Tongue (tissue), 2 donors: ENCODE measurements around the gene ARHGEF37. TPM values are rescaled to one million over a fixed set of nuclear protein-coding genes. Genes with fewer than 3 reads are reported as not detected.
A peak's percentile ranks its signal among the peaks of the same experiment; 100 is the strongest.
"Not testable (repeated sequence)": the region's sequence is repeated elsewhere in the genome, so short reads cannot be mapped to it uniquely, and the experiment has no call there.

Experiments used
- DNase-seq: peaks from one replicate; pipeline ENCODE4 v3.0.0-alpha.2; 2015
- total RNA-seq: library from RNA; depleted of rRNA; stranded (reverse); fragments of >200 nt; gene quantifications from one replicate; pipeline ENCODE4 v1.2.3, GENCODE V29; 2014

ARHGEF37 gene
- total RNA-seq, 1 donor from 2014 or later = 5.5 TPM

DNA sequence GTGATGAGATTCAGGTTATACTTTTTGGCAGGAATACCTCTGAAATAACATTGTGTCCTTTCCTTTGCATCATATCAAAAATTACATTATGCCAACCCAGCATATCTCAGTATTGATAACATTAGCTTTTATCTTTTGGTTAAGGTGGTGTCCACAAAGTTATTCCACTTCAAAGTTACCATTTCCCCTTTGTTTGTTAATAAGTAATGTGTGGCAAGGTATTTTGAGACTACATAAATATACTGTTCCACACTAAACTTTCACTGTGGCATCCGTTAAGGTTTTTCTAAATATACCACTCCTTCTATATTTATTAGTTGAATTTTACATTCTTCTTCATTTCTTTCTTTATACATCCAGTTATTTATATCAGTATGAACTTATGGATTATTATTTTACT is 14.1 kb upstream of the ARHGEF37 start:
- no peak for DNase-seq

DNA sequence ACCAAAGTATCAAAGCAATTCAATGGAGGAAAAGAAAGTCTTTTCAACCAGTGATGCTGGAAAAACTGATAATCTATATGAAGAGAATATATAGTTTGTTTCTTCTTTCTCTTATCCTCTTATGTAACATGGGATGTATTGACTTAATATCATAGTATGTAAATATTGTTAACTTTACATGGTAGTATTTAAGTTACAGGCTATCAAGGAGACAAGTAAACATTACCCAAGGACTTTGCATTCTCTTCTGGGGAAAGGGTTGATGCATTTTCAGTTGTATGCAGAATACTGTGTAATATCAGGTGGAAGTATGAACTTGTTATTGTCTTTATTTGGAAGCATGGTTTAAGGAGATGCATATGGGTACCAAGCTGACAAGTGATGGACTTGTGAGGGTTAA is 9.1 kb upstream of the ARHGEF37 start:
- DNase-seq = no peak

DNA sequence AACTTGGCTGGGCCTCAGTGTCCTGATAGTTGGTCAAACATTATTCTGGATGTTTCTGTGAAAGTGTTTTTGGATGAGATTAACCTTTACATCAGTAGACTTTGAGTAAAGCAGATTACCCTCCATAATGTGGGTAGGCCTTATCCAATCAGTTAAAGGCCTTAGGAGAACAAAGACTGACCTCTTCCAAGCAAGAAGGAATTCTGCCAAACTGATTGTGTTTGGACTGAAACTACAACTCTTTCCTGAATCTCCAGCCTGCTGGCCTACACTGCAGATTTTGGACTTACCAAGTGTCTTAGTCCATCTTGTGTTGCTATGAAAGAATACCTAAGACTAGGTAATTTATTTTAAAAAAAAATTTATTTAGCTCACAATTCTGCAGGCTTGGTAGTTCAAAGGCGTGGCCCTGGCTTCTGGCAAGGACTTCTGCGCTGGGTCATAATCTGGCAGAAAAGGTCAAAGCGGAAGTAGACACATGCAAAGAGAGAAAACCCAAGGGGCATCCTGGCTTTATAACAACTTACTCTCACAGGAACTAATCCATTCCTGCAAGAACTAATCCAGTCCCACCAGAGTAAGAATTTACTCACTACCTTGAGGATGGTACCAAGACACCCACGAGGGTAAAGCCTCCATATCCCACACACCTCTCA is 8.6 kb upstream of the ARHGEF37 start:
- no peak for DNase-seq

DNA sequence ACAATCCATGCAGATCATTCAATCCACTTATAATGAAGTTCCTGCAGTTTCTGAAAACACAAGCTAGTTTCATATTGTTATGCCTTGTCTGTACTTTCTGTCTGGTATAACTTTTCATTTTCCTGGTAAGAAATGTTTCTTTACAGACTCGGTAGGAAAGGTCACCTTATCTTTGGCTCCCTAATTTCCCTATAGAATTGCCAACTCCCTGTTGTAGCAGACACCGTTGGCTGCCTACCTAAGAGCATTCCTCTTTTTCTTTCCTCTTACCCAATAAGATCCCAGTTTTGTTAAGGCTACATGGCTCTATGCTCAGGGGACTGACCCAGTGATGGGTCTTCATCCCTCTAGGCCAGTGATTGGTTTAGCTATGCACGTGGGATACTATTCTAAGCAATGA is 6.2 kb upstream of the ARHGEF37 start:
- no peak for DNase-seq

DNA sequence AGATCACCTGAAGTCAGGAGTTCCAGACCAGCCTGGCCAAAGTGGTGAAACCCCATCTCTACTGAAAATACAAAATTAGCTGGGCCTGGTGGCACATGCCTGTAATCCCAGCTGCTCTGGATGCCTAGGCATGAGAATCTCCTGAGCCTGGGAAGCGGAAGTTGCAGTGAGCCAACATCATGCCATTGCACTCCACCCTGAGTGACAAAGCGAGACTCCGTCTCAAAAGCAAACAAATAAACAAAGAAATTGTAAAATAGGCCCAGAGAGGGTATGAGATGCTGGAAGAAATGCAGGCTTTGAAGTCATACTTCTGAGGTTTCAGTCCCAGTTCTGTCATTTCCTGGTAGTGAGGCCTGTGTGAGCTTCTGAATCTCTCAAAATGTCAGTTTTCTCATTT is 5.3 kb upstream of the ARHGEF37 start:
- DNase-seq = no peak

DNA sequence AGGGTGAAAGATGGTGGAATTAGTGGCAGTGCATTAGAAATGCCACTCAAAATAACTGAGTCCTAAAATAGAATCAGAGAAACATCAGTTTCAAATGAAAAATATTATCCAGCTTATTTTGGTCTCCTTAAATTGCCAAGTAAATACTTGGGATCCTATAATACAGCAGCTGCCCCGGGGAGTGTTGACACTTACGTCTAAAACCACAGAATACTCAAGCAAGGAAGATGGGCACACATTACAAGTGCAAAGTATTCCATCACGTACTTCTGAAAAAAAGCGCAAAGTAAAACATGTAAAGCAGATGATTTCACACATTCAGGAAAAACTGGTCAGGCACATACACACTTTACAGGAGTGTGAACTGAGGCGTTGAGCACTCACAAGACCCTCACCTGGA is 2.4 kb upstream of the ARHGEF37 start:
- DNase-seq = peak; percentile 24

DNA sequence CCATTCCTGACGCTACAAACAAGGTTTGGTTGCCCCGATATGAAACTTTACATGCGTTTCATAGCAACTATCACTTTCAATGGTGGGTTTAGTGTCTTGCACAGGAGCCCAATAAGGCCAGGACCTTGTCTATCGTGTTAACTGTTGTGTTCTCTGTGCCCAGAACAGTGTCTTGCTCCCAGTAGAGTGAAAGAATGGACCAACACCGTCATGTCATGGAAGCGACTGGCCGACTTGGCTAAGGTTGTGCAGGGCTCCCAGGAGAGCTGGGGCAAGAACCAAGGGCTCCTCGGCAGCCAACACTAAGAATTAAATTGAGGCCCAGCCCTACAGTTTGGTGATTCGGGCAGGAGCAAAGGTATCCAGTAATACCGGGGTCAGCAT is 498 bp upstream of the ARHGEF37 start:
- DNase-seq = no peak

DNA sequence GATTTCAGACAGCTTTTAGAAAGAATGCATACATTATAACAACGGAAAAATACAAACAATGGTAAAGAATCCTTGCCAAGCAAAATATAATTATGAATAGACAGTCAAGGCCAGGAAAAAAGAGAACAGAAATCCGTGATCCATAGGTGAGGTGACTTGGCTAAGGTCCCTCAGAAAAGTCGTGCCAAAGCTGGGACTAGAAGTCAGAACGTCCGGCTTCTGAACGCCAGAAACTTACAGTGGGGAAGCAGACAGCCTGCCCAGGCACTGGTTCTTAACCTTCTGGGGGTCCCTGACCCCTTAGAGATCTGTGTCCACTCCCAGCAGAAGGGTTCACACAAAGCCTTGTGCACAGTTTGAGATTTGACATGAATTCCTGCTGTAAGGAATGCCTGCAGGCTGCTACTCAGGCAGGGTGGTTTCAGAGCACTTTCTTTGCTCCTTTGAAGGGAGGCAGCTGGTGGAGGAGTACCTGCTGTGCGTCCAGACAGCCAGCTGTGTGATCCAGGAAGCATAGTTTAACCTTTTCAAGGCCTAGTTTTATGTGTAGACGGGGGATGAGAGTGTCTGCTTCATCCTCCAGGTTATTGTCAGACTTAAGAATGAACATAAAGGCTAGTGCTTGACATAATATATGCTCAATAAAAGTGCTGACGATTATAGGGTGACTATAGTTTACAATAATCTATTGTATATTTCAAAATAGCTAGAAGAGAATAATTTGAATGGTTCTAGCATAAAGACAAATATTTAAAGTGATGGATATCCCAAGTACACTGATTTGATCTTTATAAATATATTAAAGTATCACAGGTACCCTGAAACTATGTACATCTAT is 852 bp downstream of the ARHGEF37 start:
- peak; percentile 61 for DNase-seq

DNA sequence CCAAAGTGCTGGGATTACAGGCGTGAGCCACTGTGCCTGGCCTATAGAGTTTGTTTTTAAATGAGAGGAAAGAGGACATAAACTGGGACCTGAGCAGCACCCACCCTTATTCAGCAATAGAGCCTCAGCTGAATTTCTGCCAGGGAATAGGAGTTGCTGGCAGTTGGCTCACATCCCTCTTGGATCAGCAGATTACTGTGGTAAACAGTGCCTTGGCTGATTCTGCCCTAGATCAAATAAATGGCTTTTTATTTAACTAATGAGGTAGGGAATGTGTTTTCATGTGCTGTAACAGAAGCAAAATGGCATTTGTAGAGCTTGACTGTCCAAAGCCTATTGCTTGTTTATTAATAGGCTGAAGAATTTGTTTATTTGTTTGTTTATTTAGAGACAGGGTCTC is 2.1 kb downstream of the ARHGEF37 start:
- DNase-seq = peak; percentile 66

DNA sequence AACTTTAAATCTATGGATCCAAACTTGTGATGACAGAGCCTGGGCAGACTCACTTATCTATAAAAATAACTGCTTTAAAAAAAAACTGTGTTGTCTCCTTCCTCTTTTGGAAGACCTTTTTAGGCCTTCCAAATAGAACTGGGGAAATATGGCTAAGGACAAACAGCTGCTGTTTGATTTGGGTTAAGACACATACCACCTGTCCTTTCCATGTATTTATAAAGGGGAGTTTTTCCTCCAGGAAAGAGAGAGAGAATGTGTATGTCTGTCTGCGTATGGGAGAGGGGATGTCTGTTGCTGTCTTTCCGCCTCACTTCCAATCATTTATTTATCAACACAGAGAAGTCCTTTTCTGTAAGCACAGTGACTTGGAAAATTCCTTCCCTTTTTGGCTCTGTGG is 2.8 kb downstream of the ARHGEF37 start:
- no peak for DNase-seq

DNA sequence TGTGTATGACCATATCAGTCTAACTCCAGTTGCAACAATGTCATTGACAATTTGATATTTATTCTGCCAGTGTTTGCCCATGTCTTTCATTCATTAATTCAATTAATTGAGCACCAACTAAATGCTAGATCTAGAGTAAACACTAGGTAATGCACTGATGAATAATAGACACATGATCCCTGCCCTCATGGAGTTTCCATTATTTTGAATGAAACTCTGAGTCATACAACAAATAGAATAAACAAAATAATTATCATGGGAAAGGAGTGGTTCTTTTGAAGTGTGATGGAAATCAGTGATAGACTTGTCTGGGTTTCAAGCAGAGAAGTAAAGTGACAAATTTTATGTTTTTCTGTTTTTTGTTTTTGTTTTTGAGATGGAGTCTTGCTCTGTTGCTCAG is 4.6 kb downstream of the ARHGEF37 start:
- no peak for DNase-seq

DNA sequence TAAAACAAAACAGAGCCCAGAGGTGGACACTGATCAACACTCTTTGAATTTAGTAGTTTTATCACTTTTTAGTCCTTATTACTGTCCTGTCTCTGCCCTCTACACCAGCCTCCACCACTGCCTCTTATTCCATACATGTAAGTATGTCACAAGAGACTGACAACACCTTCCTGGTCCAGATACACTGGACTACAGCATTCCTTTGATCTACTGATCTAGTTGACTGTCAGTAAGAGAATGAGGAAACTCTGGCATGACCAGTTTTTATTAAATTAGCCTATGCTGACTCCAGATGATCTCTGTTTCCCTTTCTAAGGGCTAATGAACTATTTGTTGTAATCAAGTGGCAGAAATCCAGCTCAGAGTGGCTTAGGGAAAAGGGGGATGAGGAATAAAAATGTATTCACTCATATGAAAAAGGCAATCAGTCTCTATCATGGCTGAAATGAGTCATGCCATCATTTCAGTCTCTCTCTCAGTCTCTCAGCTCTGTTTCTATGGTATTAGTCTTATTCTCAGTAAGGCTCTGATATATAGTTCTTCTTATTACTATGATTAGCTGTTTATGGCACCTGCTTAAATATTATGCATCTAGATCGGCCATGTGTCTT is 5.5 kb downstream of the ARHGEF37 start:
- DNase-seq = no peak

DNA sequence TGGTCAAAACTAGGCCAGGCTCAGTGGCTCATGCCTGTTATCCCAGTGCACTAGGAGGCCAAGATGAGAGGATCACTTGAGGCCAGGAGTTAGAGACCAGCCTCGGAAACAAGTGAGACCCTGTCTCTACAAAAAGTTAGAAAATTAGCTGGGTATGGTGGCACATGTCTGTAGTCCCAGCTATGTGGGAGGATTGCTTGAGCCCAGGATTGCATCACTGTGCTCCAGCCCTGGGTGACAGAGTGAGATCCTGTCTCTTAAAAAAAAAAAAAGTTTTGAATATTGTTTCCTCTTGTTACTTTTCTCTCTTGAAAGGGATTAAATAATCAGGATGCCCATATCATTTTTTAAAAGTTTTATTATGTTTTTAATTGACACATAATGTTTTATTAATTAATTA is 7.6 kb downstream of the ARHGEF37 start:
- no peak for DNase-seq

DNA sequence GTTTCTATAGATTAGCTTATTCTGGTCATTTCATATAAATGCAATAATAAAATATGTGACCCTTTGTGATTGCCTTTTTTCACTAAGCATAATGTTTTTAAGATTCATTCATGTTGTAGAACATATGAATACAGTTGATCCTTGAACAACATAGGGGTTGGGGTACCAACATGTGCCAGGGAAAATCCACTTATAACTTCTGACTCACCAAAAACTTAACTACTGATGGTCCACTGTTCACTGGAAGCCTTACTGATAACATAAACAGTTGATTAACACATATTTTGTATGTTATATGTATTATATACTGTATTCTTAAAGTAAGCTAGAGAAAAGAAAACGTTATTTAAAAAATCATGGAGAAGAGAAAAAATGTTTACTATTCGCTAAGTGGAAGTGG is 12.1 kb downstream of the ARHGEF37 start:
- no peak for DNase-seq

DNA sequence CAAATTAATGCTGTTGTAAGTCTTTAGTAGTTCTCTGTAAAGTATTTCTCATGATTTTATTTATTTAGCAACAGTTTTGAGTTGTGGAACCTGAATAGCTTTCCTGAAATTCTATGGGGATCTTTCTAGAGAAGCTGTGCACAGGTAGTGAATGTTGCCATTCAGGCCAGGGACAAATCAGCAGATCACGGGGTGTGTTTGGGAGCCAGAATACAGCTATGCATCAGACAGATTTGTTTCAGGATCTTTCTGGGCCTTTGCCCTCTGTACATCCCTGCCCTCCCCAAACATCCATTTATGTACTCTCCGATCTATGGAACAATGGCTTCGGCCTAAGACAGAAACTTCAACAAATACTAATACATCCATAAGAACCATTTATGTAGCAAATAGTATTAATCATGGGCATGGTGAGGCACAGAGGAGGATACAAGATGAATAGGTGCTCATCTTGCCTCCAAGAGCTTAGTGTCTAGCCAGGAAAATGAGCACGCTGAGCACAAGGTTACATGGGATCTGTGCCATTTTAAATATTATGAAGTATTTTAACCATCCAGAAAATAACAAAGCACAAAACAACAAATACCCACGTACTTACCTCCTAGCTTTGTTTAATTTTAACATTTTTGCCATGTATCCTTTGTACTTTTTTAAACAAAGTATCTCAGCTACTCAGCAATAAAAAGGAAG is 13.1 kb downstream of the ARHGEF37 start:
- no peak for DNase-seq

DNA sequence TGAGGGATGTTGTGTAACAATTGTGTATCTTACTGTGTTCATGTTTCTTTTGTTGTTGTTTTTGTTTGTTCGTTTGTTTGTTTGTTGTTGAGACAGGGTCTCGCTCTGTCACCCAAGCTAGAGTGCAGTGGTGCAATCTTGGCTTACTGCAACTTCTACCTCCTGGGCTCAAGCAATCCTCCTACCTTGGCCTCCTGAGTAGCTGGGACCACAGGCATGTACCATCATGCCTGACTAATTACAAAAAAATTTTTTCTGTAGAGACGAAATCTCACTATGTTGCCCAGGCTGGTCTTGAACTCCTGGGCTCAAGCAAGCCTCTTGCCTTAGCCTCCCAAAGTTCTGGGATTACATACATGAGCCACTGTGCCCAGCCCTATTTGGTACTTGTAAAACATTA is 13.8 kb downstream of the ARHGEF37 start:
- not testable (repeated sequence) for DNase-seq

DNA sequence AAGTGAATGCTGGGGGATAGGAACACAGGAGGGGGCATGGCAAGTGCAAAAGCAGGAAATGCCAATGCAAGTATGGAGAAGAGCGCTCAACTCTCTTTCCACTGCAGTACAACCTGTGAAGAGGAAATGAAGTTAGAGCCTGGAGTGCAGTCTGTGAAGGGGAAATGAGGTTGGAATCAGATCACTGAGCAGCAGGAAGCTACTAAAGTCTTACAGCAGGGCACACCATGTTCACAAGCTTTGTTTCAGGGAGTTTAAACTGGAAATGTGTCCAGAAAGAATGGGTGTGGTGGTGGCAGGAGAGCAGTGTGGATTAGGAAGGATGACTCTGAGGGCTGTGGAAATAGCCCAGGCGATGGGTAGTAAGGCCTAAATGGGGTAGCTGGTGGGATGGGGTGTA is 15.4 kb downstream of the ARHGEF37 start:
- DNase-seq = no peak

DNA sequence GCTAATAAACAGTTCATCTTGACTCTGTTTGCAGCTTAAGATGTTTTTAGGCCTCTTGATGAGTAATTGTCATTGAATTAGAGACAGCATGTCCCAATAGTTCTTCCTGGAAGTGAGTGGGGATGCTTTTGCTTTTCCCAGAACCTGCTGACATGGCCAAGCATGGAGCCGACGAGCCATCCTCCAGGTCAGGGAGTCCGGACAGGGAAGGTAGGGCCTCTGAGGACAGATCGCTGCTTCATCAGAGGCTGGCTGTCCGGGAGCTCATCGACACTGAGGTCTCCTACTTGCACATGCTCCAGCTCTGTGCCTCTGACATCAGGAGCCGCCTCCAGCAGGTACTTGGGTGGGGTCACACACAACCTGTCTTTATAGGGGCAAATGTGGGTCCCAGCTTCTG is 16.3 kb downstream of the ARHGEF37 start:
- DNase-seq = no peak

DNA sequence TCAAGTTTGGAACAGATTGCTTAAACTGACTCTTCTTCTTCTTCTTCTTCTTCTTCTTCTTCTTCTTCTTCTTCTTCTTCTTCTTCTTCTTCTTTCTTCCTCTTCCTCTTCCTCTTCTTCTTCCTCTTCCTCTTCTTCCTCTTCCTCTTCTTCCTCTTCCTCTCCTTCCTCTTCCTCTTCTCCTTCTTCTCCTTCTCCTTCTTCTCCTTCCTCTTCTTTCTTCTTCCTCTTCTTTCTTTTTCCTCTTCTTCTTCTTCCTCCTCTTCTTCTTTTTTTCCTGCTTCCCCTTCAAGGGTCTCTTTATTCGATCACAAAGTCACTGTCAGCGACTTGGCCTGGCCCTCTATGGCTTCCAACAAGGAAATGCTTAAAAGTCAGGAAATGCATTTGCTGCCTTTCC is 16.9 kb downstream of the ARHGEF37 start:
- not testable (repeated sequence) for DNase-seq

DNA sequence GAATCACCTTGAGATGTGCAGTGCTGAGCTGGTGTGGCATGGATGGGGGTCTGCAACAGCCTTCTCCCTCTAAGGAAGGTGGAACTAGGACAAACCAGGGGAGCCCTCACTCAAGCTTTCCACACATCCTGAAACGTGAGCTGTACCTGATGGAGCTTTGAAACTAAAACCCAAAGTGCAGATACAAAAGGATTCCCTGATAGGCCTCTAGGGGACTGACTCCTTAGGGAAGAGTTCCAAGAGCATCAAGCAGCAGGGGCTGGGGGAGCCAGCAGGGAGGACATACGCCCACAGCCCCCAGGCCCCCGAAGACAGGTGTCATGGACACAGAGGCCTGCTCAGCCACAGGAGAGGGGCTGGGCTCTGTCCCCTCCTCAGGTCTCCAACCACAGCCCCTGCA is 17.7 kb downstream of the ARHGEF37 start:
- no peak for DNase-seq

DNA sequence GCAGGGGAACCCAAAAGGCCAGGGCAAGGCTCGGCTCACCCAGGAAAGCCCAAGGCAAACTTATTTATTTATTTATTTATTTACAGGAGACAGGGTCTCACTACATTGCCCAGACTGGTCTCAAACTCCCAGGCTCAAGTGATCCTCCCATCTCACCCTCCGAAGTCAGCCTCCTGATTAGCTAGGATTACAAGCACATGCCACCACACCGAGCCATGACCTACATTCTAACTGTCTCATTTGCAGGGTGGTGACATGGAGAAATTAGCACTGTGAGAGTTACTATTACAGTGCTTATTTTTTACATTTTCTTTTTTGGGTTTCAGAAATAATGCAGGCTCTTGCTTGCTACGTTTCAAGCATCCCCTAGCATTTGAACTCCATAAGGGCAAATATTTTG is 18.1 kb downstream of the ARHGEF37 start:
- no peak for DNase-seq

DNA sequence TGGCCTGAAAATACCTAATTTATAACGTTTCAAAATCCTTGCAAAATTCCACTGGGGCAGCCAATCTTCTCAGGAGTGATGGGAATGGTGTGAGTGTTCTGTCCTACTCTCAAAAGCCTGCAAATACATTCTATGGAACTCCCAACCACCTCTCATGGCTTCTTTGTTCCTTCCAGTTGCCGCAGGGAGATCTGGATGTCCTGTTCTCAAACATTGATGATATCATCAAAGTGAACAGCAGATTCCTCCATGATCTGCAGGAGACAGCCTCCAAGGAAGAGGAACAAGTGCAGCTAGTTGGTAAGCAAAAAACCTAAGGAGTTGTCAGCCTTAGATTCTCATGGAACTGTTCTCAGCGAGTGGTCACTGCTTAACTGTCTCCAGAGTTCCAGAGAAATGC is 19.6 kb downstream of the ARHGEF37 start:
- no peak for DNase-seq

DNA sequence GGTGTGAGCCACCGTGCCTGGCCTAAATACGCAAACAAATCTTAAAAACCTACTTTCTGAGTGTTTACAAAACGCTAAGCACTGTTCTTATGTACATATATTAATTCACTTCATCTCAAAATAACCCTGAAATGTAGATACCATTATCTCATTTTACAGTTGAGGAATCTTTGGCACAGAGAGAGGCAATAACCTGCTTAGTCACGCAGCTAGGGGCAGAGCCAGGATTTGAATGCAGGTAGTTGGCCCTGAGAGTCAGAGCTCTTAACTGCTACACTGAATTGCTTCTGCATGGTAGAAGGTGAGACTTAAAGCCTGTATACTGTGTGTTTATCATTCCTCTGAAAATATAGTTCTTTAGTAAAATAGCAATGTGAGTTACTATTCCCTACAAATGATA is 21.9 kb downstream of the ARHGEF37 start:
- no peak for DNase-seq
